ENCODE results near the gene SCD5.

SCD5 gene

DNA sequence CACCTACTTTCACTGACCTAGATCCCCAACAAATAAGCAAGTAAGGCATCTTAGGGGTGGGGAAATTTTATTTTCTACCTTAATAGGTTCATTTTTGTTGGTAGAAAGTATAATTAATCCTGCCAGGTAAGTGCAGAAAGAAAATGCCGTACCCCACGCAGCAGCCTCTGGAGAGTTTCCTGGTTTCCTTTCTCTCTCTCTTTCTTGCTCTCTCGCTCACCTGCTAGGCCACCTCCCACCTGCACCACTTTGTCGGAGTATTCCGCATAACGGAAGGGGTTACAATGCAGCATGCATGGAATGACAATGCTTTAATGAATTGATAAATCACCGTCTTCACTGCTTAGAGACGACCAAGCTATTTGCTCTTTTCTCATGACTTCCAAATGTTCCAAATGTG is 101.0 kb downstream of the SCD5 start:
- intact Hi-C loops (cut with DNase I; ENCODE audit: low total_unique reads), result no loop called here
- Histone ChIP-seq H3K27ac (no peak overlapping the region), H3K27me3 (no peaks in the 10 kb centered on the region), H3K4me1 (no peaks in the 10 kb centered on the region), H3K4me3 (no peak overlapping the region), H3K9me3 (no peaks in the 10 kb centered on the region), H3K36me3 (peaks cover 0 to 6% (median 0%) of the 10 kb centered on the region in 3 donors)
- no peak for TF ChIP-seq CTCF (IDR thresholded peaks at IDR 0.05)
- no peak for DNase-seq

DNA sequence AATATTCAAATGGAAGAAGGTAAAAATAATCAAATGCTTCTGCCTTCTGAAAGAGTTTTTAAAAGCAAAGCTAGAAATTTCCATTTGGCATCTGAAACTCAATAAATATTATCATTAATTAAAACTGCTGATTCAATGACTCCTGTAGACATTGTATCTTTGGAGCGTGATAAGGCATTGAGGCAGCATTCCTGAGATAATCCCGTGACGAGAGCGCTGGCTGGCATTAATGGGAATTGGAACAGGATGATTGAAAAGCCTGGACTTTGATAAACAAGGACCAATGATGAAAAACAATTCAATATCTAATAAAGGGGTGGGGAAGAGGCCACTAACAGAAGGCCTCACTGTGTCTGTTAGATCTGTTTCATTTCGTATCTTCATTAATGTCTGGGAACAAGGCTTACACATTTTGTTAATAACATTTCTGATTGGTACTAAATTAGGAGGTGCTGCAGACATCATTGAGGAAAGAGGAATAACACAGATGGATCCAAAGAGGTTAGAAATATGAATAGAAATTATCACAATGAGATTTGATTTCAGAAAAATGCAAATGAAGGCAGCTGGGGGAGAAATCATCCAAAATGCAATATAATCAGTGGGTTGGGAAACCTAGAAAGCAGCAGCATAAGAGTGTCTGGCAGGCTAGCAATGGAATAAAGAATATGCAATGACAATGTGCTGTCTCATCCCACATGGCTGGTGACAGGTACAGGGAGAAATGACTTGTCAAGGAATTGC is 102.3 kb downstream of the SCD5 start:
- H3K4me1 ChIP-seq, result no peaks in the 10 kb centered on the region
- intact Hi-C loops (cut with DNase I; ENCODE audit: low total_unique reads), result no loop called here
- no peak for TF ChIP-seq CTCF (IDR thresholded peaks at IDR 0.05)
- no peak for DNase-seq
- H3K36me3 ChIP-seq, result peaks cover 0 to 6% (median 0%) of the 10 kb centered on the region in 3 donors
- H3K4me3 ChIP-seq, result no peak overlapping the region
- H3K27me3 ChIP-seq, result no peaks in the 10 kb centered on the region
- no peaks in the 10 kb centered on the region for H3K9me3 ChIP-seq
- H3K27ac ChIP-seq, result no peak overlapping the region

- Histone ChIP-seq H3K4me3 (no peak overlapping the region), H3K4me1 (no peaks in the 10 kb centered on the region), H3K27me3 (no peaks in the 10 kb centered on the region), H3K36me3 (peaks cover 0 to 6% (median 0%) of the 10 kb centered on the region in 3 donors), H3K9me3 (no peaks in the 10 kb centered on the region), H3K27ac (no peak overlapping the region)
- DNase-seq, result no peak
- intact Hi-C loops (cut with DNase I; ENCODE audit: low total_unique reads), result no loop called here
- TF ChIP-seq CTCF (IDR thresholded peaks at IDR 0.05), result no peak
These were observed 103.7 kb downstream of the SCD5 start for GRCh38 chr4:82694892-82695291.

DNA sequence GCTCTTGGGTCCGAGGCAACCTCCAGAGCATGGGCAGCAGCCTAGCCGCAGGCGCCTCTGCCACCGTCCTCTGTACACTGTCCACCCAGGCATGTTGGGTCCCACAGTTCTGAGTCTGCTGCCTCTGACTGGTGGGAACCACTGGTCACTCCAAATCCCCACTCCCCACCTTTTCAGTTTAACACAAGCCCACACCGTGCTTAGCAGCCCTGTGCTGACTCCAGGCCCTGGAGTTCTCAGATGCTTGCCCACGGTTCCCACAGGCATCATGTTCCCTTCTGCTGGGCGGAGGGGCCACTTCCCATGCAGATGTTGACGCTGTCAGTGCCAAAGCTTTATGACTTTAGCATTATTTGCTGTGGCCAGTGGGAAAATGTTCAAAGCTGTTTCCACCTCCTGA is 104.5 kb downstream of the SCD5 start:
- TF ChIP-seq CTCF (IDR thresholded peaks at IDR 0.05), result no peak
- Histone ChIP-seq H3K4me1 (no peaks in the 10 kb centered on the region), H3K27ac (no peak overlapping the region), H3K9me3 (no peaks in the 10 kb centered on the region), H3K27me3 (no peaks in the 10 kb centered on the region), H3K36me3 (peaks cover 0 to 6% (median 0%) of the 10 kb centered on the region in 3 donors), H3K4me3 (no peak overlapping the region)
- intact Hi-C loops (cut with DNase I; ENCODE audit: low total_unique reads), result no loop called here
- no peak for DNase-seq

GRCh38 chr4:82692101-82692780 is 106.4 kb downstream of the SCD5 start:
- H3K9me3 ChIP-seq, result no peaks in the 10 kb centered on the region
- TF ChIP-seq CTCF (IDR thresholded peaks at IDR 0.05), result no peak
- no peaks in the 10 kb centered on the region for H3K27me3 ChIP-seq
- no peak for DNase-seq
- intact Hi-C loops (cut with DNase I; ENCODE audit: low total_unique reads), result no loop called here
- no peaks in the 10 kb centered on the region for H3K4me1 ChIP-seq
- no peak overlapping the region for H3K27ac ChIP-seq
- H3K4me3 ChIP-seq, result no peak overlapping the region
- H3K36me3 ChIP-seq, result no peaks in the 10 kb centered on the region

All from tibial artery (tissue), 4 donors.